IPS-18c (cell line): ENCODE data around the gene DLX2.
"Not testable (repeated sequence)": the region's sequence is repeated elsewhere in the genome, so short reads cannot be mapped to it uniquely, and the experiment has no call there.

Experiments used
- H3K4me3 ChIP-seq: 2 replicates; pipeline ENCODE4 v1.7.0; 2013; ENCODE audit warnings: low read depth, mild to moderate bottlenecking, low read length, moderate library complexity; ENCODE audit not compliant: insufficient read depth
- H3K9me3 ChIP-seq: one replicate; pipeline ENCODE4 v1.6.1; 2013; ENCODE audit warnings: mild to moderate bottlenecking, low read length, moderate library complexity; ENCODE audit not compliant: control insufficient read depth, insufficient read depth

The DLX2 gene

DNA sequence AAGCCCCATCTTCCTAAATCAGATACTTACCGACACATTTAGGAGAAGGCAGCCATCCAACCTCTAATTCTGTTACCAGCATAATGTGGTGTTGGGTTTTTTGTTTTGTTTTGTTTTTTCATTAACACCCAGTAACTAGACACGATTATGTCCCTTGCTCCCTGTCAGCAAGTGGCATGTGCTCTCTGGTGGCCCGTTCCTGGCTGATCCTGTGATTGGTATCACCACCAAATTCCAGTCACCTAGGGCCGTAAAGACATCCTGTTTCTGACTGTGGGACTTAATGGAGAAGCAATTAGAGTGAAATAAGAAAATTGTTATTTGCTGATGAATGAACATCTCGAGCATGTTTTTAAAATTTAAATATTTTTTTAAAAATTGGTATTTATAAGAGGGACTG, 23.3 kb downstream of the DLX2 start:
- Histone ChIP-seq H3K4me3 (no peak overlapping the region), H3K9me3 (no peaks in the 10 kb centered on the region)

- H3K9me3 ChIP-seq, result no peaks in the 10 kb centered on the region
- H3K4me3 ChIP-seq, result no peak overlapping the region
Measured at GRCh38 chr2:172074254-172074653, 28.4 kb downstream of the DLX2 start.

DNA sequence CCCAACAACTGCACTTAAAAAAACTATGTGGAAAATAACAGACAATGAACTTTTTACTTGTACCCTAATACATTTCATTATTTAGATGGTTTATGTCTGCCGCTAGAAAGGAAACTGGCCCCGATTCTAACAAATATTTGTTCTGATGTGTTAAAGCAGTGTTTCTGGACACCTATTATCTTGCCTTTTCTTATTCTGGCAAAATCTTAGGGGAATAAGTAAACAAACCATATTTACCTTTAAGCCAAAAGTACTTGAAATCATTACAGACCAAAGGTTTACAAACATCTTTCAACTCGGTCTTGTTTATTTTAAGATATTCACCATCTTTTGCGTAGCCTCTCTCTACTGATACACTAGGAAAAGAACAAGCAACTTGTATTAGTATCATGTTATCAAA, 29.2 kb downstream of the DLX2 start:
- H3K4me3 ChIP-seq, result no peak overlapping the region

GRCh38 chr2:172072706-172073105, 30.0 kb downstream of the DLX2 start:
- no peaks in the 10 kb centered on the region for H3K9me3 ChIP-seq
- no peak overlapping the region for H3K4me3 ChIP-seq

More for the DNA sequence above, 29.2 kb downstream of the DLX2 start:
- H3K9me3 ChIP-seq, result no peaks in the 10 kb centered on the region

DNA sequence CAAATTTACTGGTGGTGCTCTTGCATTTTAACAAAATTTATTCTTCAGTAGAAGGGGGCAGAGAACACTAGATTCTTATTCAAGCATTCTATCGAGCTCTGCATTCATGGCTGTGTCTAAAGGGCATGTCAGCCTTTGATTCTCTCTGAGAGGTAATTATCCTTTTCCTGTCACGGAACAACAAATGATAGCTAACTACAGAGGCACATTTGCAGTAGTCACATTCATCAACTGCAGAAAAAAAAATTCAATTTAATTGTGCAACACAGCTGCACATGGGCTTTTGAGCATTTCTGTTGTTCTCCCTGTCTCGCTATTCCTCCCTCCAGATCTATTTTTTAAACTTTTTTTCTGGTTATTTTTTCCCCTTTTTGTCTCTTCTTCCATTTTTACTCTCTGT, 30.4 kb downstream of the DLX2 start:
- Histone ChIP-seq H3K9me3 (no peaks in the 10 kb centered on the region), H3K4me3 (no peak overlapping the region)

DNA sequence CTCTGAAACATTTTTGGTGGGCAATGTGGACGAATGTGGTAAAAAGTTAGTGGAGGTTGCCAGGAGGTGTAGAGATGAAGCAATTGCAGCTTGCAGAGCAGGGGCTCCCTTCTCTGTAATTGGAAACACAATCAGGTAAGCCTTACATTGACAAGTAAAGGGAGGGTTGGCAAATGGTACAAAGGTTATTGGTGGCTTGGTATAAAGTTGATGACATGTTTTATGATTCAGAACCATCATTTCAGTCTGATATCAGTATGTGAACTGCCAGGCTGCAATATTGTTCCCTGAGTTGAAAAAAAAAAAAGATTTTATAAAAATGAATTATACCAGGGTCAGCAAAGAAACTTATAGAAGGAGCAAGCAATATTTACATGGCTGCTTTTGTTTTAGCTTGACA, 31.8 kb downstream of the DLX2 start:
- no peak overlapping the region for H3K4me3 ChIP-seq
- no peaks in the 10 kb centered on the region for H3K9me3 ChIP-seq

GRCh38 chr2:172067905-172068304, 34.8 kb downstream of the DLX2 start:
- not testable (repeated sequence) for H3K9me3 ChIP-seq, H3K4me3 ChIP-seq

GRCh38 chr2:172066394-172066886, 36.3 kb downstream of the DLX2 start:
- no peak overlapping the region for H3K4me3 ChIP-seq

DNA sequence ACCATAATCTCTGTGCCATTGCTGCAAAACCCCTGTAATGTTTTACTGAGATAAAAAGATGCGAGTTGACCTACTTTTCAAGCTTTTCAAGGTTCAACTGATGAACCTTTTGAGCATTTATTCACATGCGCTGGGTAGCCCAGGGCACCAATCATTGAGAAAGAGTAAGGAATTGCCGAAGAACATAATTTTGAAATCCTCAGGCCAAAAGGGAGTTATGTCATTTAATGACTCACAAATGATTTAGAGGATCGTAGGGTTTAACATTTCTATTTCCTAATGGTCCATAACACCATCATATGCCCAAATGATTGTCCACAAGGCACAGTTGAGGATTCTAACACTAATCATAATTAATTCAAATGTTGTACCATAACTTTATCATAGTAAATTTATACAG, 37.6 kb downstream of the DLX2 start:
- no peak overlapping the region for H3K4me3 ChIP-seq

More at GRCh38 chr2:172066394-172066886, 36.3 kb downstream of the DLX2 start:
- H3K9me3 ChIP-seq, result no peaks in the 10 kb centered on the region

DNA sequence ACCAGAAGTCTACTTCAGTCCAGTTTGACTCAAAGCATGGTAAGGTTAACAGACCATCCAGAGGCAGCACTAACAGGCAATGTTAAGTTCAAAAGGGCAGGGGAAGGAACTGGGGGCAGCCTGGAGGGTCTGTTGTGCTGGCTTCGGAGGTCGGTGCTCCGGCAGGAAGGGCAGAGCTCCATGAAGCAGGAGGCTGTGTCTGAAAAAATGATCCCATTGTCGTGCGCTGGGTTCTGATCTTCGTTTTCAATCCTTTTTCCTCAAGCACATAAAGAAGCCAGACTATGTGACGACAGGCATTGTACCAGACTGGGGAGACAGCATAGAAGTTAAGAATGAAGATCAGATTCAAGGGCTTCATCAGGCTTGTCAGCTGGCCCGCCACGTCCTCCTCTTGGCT, 39.3 kb downstream of the DLX2 start:
- no peak overlapping the region for H3K4me3 ChIP-seq

More for the DNA sequence above, 37.6 kb downstream of the DLX2 start:
- no peaks in the 10 kb centered on the region for H3K9me3 ChIP-seq

DNA sequence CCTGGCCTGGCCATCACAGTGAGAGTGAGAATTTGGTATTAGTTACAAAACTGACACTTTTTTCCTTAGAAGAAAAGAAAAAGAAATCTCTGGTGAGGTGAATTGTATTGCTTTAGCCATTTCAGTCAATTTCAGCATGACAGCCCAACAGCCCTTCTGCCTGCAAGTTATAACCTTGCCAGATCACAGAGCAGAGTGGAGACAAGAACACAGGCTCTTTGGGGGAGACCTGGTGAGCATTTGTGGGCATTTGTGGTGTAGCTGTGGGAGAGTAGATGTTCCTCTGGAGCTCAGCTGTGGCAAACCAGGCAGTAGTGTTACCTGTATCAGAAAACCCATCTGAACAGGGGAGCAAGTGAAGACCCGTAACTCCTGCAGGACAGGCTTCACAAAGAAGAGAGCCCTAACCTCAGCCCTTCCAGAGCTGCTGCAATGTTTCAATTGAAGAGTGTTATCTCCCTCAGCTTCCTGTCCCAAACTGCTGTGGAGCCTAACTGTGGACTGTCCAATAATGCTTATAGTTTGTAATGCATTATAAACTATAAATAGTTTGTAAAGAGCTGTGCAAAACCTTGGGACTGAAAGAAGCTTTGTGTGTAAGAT, 40.2 kb downstream of the DLX2 start:
- Histone ChIP-seq H3K4me3 (no peak overlapping the region), H3K9me3 (no peaks in the 10 kb centered on the region)

More for the DNA sequence above, 39.3 kb downstream of the DLX2 start:
- no peaks in the 10 kb centered on the region for H3K9me3 ChIP-seq

DNA sequence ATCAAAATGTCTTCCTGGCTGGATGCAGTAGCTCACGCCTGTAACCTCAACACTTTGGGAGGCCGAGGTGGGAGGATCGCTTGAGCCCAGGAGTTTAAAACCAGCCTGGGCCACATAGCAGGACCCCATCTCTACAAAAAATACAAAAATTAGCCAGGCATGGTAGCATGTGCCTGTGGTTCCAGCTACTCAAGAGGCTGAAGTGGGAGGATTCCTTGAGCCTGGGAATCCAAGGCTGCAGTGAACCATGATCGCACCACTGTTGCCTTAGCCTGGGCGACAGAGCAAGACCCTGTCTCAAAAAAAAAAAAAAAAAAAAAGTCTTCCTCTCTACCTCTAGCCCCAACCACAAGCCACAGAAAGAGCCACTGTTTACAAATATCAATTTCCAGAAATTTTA, 42.6 kb downstream of the DLX2 start:
- H3K4me3 ChIP-seq, H3K9me3 ChIP-seq: not testable (repeated sequence)

- Histone ChIP-seq H3K9me3 (no peaks in the 10 kb centered on the region), H3K4me3 (no peak overlapping the region)
Measured at GRCh38 chr2:172058660-172059059, 44.0 kb downstream of the DLX2 start.

DNA sequence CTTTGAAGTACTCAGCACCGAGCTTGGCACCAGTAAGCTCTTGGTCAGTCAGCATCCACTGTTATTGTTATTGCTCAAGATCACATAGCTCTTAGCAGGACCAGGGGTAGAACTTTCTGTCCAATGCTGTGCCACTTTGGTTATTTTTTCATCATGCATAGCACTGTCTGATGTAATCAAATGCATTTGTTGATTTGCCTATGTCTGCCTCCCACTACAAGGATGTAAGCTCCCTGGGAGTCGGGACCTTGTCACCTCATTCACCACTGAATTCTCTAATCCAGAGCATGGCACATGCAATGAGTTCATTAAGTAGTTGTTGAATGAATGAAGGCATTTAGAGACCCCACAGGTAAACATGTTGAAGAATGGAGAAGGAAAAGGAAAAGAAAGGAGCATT, 46.4 kb downstream of the DLX2 start:
- no peak overlapping the region for H3K4me3 ChIP-seq
- no peaks in the 10 kb centered on the region for H3K9me3 ChIP-seq

GRCh38 chr2:172053486-172053885, 49.2 kb downstream of the DLX2 start:
- no peaks in the 10 kb centered on the region for H3K9me3 ChIP-seq

DNA sequence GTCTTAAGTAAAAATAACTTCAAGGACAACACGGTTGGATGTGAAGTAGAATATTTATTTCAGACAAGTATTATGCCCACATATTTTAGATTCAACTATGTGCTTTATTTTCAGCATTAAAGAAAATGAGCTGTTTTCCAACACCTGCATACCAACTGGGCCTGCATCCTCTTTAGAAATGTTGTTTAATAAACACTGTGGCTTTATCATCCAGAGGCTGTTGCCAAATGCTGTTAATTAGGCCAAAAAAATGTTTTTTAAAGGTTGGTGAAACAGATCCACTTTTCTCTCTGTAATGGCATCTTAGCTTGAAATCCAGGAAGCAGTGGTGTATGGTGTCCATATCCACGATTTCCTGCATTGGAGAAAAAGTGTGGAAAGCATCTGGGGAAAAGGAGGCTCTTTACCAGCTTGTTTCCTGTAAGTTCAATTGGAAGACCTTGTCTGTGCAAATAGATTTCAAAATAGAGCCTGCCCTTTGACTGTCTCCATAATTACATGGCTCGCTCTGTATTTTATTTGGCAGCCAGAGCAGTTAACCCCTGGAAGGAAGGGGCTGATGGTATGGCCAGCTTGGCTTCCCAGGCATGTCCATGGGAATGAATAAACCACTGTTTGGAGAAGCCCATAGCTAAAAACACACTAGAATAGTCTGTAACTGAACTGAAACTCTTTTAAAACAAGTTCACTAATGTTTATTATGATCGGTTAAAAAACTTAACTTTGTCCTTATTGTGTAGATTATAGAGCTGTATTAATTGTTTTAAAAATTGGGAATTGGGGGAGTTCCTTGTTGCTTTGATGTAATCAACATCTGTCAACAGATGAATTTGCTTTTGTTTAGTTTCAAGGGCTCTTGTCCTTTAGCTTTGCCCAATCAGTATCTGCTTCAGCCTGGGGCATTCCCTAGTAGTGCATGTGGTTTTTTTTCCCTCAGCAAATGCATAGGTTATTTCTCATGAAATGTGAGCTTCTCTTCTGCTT, 50.4 kb downstream of the DLX2 start:
- H3K9me3 ChIP-seq, result no peaks in the 10 kb centered on the region
- H3K4me3 ChIP-seq, result no peak overlapping the region

More at GRCh38 chr2:172053486-172053885, 49.2 kb downstream of the DLX2 start:
- H3K4me3 ChIP-seq, result no peak overlapping the region

- H3K4me3 ChIP-seq, result no peak overlapping the region
- H3K9me3 ChIP-seq, result no peaks in the 10 kb centered on the region
Measured at GRCh38 chr2:172050479-172051125, 52.1 kb downstream of the DLX2 start.
